HepG2 (cell line): ENCODE results near the gene ZNHIT1. TPM values are rescaled to one million over a fixed set of nuclear protein-coding genes. Genes with fewer than 3 reads are reported as not detected.

Experiments used
- ATAC-seq: fragments of 200-7000 bp; cut with Tn5 transposase; 3 replicates; pipeline ENCODE4 v1.9.1; 2020; ENCODE audit warnings: mild to moderate bottlenecking, moderate library complexity
- BruUV-seq: library from RNA; stranded (reverse); fragments of 400-500 nt; replicated peaks from 2 replicates; lab custom pipeline; 2021; lab: Mats Ljungman, UMichigan
- CTCF ChIA-PET: fragments of 300-600 bp; formaldehyde crosslinking; extraction: SDS; loops from one replicate; lab custom pipeline; 2021; ENCODE audit warnings: low total read pairs, inconsistent platforms, low intra/inter-chr PET ratio; lab: Yijun Ruan, JAX
- POLR2A ChIA-PET: fragments of 350-600 bp; sonication (Branson Sonifier 250); formaldehyde crosslinking; loops from one replicate; lab custom pipeline; 2020; ENCODE audit warnings: antibody characterized with exemption, inconsistent platforms; lab: Yijun Ruan, JAX
- DNase-seq: peaks from one replicate; pipeline ENCODE4 v3.0.0-alpha.2; 2015; ENCODE audit warnings: low spot score
- FAIRE-seq: peaks from 3 replicates; lab custom pipeline; 2011; peaks lifted over from hg19 to GRCh38; lab: Jason Lieb, UNC
- H2AFZ ChIP-seq: one replicate; pipeline ENCODE4 v1.6.1; 2011; ENCODE audit warnings: low read length, inconsistent platforms
- H3K27ac ChIP-seq: fragments of 300-600 bp; 3 replicates; pipeline ENCODE4 v1.8.0; 2011; ENCODE audit warnings: mixed run types, mild to moderate bottlenecking, mixed read lengths, low read length, inconsistent platforms; ENCODE audit not compliant: insufficient read depth; ENCODE audit errors: extremely low read length
- H3K27me3 ChIP-seq, 2 experiments: fragments of 200-600 bp in 1 of 2; 2 replicates in 1 of 2; 3 replicates in 1 of 2; pipeline versions ENCODE4 v1.6.0 to v1.8.0; 2011; ENCODE audit warnings: low read length in 2 of 2, mild to moderate bottlenecking in 2 of 2, moderate library complexity in 2 of 2, inconsistent platforms in 1 of 2; ENCODE audit not compliant: insufficient read depth in 2 of 2, control insufficient read depth in 1 of 2
- H3K36me3 ChIP-seq, 2 experiments: fragments of 200-600 bp in 1 of 2; replicated peaks in 1 of 2; 2 replicates in 1 of 2; 3 replicates in 1 of 2; pipeline versions ENCODE4 v1.5.1 to v1.8.0; 2011; ENCODE audit warnings: low read length in 2 of 2, inconsistent platforms in 1 of 2; ENCODE audit not compliant: insufficient read depth in 2 of 2, control insufficient read depth in 1 of 2
- H3K4me1 ChIP-seq: 2 replicates; pipeline ENCODE4 v1.5.1; 2012; ENCODE audit warnings: low read length, inconsistent platforms; ENCODE audit not compliant: insufficient read depth
- H3K4me2 ChIP-seq: 2 replicates; pipeline ENCODE4 v1.6.0; 2011; ENCODE audit warnings: low read depth, low read length, inconsistent platforms
- H3K4me3 ChIP-seq, 3 experiments: fragments of 200-600 bp in 1 of 3; sonication (generic), shearing (Covaris generic) in 1 of 3; replicated peaks in 1 of 3; 2 replicates each; pipeline ENCODE4 v1.5.1; 2011 to 2016; ENCODE audit warnings: low read length in 3 of 3, inconsistent platforms in 2 of 3, low read depth in 2 of 3, mild to moderate bottlenecking in 2 of 3, control low read depth in 1 of 3, mixed read lengths in 1 of 3; ENCODE audit not compliant: insufficient read depth in 1 of 3
- H3K79me2 ChIP-seq: one replicate; pipeline ENCODE4 v1.6.1; 2011; ENCODE audit warnings: low read length, inconsistent platforms; ENCODE audit not compliant: insufficient read depth
- H3K9ac ChIP-seq: 2 replicates; pipeline ENCODE4 v1.6.0; 2011; ENCODE audit warnings: mild to moderate bottlenecking, low read depth, low read length, inconsistent platforms; ENCODE audit not compliant: insufficient read depth
- H3K9me3 ChIP-seq: 2 replicates; pipeline ENCODE4 v1.5.1; 2012; ENCODE audit warnings: mild to moderate bottlenecking, low read length
- H4K20me1 ChIP-seq: 2 replicates; pipeline ENCODE4 v1.6.0; 2011; ENCODE audit warnings: inconsistent platforms, mild to moderate bottlenecking, low read length, moderate library complexity; ENCODE audit not compliant: insufficient read depth
- ZBTB4 ChIP-seq: sonication (generic); formaldehyde crosslinking; IDR thresholded peaks from 2 replicates; pipeline ENCODE4 v1.4.0; 2020; ENCODE audit warnings: missing genetic modification reagents, mild to moderate bottlenecking, borderline replicate concordance
- ZBTB40 ChIP-seq, 2 experiments: fragments of 450-650 bp in 1 of 2; sonication (generic) in 1 of 2; formaldehyde crosslinking in 1 of 2; IDR thresholded peaks; 2 replicates each; pipeline versions ENCODE4 v1.6.1 to v1.8.0; 2016 to 2022; ENCODE audit warnings: antibody characterized with exemption in 1 of 2, mild to moderate bottlenecking in 1 of 2, missing genetic modification reagents in 1 of 2
- ZNF317 ChIP-seq: sonication (generic); formaldehyde crosslinking; IDR thresholded peaks from 2 replicates; pipeline ENCODE4 v1.5.0; 2020; ENCODE audit warnings: mild to moderate bottlenecking, missing genetic modification reagents
- ZNF512B ChIP-seq: sonication (generic); formaldehyde crosslinking; IDR thresholded peaks from 2 replicates; pipeline ENCODE4 v1.5.1; 2020; ENCODE audit warnings: missing genetic modification reagents, mild to moderate bottlenecking, borderline replicate concordance
- ZNF839 ChIP-seq: sonication (generic); formaldehyde crosslinking; IDR thresholded peaks from 2 replicates; pipeline ENCODE4 v1.4.0; 2020; ENCODE audit warnings: missing genetic modification reagents, mild to moderate bottlenecking, borderline replicate concordance
- WGBS: methylation state at CpG from one replicate; pipeline ENCODE4 v1.1.6; 2017; ENCODE audit warnings: low lambda C conversion rate; 5-methylcytosine and 5-hydroxymethylcytosine counted together
- in situ Hi-C: cut with HindIII; loops from 2 replicates; pipeline ENCODE4 v1.10.0; 2017; ENCODE audit warnings: low pct_unique_long_range_greater_than_20kb; ENCODE audit not compliant: extremely low pct_ligation_motif_present
- intact Hi-C: fragments of 100-400 bp; cut with micrococcal nuclease; formaldehyde crosslinking; loops from one replicate; pipeline ENCODE4 v1.10.0; 2022; ENCODE audit not compliant: unreplicated experiment
- polyA plus RNA-seq, 8 experiments: library from polyadenylated mRNA; depleted of rRNA in 3 of 8; stranded (reverse) in 7 of 8; unstranded in 1 of 8; fragments of >200 nt; fragmentation: Illumina TruSeq in 4 of 8; extraction: Trizol in 4 of 8; gene quantifications; 2 replicates each; pipeline versions ENCODE4 v1.2.1 to v1.2.3, GENCODE V29; 2011 to 2016; ENCODE audit warnings: low read depth in 4 of 8, missing spikeins in 1 of 8, mixed read lengths in 1 of 8; ENCODE audit not compliant: insufficient read depth in 1 of 8
- total RNA-seq, 5 experiments: library from RNA; depleted of rRNA; stranded (reverse); fragments of >200 nt; fragmentation: Illumina TruSeq; extraction: Trizol; gene quantifications; 2 replicates each; pipeline ENCODE4 v1.2.3, GENCODE V29; 2016; ENCODE audit warnings: low read depth in 1 of 5

ZNHIT1 gene
- total and polyA plus RNA-seq, 2 of the 13 experiments (the other 11 are each of a cell fraction or from before 2014, with no cell fraction given): 32.5 to 64.5 TPM

DNA sequence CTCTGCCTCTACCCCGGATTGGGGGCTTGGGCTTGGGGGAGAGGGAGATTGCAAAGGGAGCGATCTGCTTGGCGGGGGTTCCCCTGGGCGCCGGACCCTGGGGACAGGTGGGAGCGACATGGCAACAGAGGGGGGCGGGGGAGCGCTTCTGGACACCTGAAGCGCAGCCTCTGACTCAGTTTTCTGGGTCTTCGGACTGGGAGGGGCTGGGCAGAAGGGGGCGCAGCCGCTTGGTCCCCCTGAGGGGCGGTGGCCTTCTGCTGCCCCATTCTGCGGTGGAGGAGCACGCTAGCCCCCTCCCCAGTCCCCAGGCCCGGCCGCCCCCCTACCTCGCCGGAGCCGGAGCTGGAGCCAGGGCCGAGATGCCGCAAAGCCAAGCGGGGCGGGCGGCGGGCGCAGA, 38.3 kb upstream of the ZNHIT1 start:
- in situ Hi-C loops: no loop called here
- ChIA-PET POLR2A (no interaction called here), CTCF (no interaction called here)
- Histone ChIP-seq H3K79me2 (no peaks in the 10 kb centered on the region), H3K27ac (no peak overlapping the region), H3K4me1 (peaks cover 47% of the 10 kb centered on the region), H2AFZ (no peak overlapping the region), H3K4me3 (peak overlapping the region in 2 of 3 experiments; percentile 16 to 56; a peak in 2 of 6 replicates), H3K9me3 (no peaks in the 10 kb centered on the region), H3K27me3 (peaks cover 11 to 46% of the 10 kb centered on the region in 2 experiments), H4K20me1 (no peaks in the 10 kb centered on the region), H3K36me3 (no peaks in the 10 kb centered on the region), H3K4me2 (peak overlapping the region; percentile 57; the same call in 1 of the 2 replicates), H3K9ac (no peak overlapping the region)
- DNase-seq (no peak), ATAC-seq (no peak), FAIRE-seq (no peak)
- 4% methylated on average over 4 of the region's 27 CpGs for WGBS
- no TSS peak for BruUV-seq
- intact Hi-C loops: loop anchor here (5.0 kb wide), 1 partner anchor 697 kb away; the partner anchor contains the start of gene NYAP1
- TF ChIP-seq ZNF317 (CRISPR knock-in tag) (no peak), ZBTB40 (IDR thresholded peaks at IDR 0.05) (no peak), ZBTB40 (CRISPR knock-in tag; IDR thresholded peaks at IDR 0.05) (no peak), ZNF512B (CRISPR knock-in tag) (no peak), ZNF839 (CRISPR knock-in tag) (no peak), ZBTB4 (CRISPR knock-in tag) (no peak)
